Erythroblast (primary cell): ENCODE measurements around the gene GLP2R.

Experiments used
- DNase-seq, 2 experiments: peaks; one replicate each; lab custom pipeline; 2025; lab: John Stamatoyannopoulos, UW
- GATA1 ChIP-seq: IDR thresholded peaks from 2 replicates; pipeline ENCODE4 v1.6.1; 2011; ENCODE audit warnings: low read depth, mild to moderate bottlenecking, control low read depth, low read length, moderate library complexity
- POLR2A ChIP-seq: IDR thresholded peaks from 2 replicates; pipeline ENCODE4 v1.6.1; 2011; ENCODE audit warnings: mild to moderate bottlenecking, low read length

Gene GLP2R

DNA sequence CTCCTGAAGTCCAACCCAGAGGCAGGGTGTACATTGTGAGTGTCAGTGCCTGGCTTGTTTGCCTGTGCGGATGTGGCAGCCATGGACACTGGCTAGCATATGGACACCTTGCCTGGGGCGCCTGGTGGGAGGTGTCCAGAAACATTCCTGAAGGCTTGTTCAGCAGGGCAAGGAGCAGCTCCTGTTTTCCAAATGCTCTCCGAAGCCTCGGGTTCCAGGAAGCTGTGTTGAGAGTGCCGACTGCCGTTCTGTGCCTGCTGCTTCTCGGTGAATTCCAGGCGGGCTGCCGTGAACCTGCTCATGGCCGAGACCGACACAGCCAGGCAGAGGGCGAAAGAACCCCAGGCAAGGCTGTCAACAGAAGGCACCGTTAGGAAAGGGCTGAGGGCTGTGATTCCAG lies 23.4 kb upstream of the GLP2R start:
- DNase-seq = no peak
- TF ChIP-seq GATA1 (no peak), POLR2A (no peak)

DNA sequence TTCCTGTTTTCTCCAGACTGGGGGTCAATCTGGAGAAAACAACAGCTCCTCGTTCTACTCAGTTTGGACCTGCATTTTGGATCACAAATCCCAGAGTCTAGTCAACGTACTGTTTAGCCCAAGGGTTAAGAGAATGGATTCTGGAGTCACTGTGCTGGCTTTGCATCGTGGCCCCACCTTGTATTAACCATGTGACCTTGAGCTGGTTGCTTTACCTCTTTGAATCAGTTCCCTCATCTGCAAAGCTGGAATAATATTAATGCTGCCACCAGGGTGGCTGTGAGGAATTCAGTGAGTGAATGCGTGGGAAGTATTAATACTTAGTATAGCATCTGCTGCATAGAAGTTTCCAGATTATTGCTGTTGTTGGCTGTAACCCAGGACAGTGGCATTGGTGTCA lies 23.0 kb upstream of the GLP2R start:
- TF ChIP-seq POLR2A = no peak
- no peak for TF ChIP-seq GATA1
- DNase-seq = no peak

DNA sequence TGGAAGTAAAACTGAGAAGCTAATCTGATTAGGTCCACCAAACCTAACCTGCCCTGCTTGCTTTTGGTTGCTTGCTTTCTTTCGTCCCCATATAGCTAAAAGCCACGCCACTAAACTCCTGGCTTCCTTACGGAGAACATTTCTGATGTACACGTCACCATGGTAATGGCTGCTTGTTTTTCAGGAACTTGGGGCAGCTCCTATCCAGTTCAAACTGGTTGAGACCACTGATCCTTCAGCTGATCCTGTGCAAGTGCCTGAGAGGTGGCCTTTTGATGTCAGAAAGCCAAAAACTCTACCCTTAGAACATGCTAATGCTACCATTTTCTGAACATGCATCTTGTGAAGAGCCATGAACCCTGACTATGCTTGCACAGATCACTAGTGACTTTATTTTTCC lies 20.0 kb upstream of the GLP2R start:
- DNase-seq = no peak
- TF ChIP-seq GATA1 (no peak), POLR2A (no peak)

DNA sequence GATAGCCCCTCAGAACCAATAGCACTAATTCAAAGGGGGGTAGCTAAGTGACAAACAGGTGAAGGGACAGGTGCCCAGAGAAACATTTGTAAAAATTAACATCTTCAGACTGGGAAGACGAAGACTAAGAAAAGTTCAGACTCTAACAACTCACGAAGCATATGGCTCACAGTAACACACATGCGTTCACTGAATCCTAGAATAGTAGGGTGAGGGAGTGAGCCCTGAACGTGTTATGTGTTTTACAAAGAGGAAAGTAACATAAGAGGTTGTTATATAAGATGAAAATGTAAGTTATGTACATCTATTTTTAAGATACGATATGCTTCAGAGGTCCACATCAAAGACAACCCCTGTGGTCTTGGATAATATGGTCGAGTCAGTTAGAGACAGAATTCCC lies 19.0 kb upstream of the GLP2R start:
- no peak for DNase-seq
- TF ChIP-seq POLR2A (no peak), GATA1 (no peak)

DNA sequence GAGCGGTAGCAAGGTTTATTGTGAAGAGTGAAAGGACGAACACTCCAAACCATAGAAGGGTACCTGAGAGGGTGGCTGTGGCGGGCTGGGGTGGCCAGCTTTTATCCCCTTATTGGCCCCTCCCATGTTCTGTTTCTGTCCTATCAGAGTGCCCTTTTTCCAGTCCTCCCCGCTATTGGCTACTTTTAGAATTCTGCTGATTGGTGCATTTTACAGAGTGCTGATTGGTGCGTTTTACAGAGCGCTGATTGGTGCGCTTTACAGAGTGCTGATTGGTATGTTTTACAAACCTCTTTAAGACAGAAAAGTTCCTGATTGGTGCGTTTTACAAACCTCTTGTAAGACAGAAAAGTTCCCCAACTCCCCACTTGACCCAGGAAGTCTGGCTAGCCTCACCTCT lies 16.3 kb upstream of the GLP2R start:
- no peak for TF ChIP-seq GATA1
- no peak for TF ChIP-seq POLR2A

DNA sequence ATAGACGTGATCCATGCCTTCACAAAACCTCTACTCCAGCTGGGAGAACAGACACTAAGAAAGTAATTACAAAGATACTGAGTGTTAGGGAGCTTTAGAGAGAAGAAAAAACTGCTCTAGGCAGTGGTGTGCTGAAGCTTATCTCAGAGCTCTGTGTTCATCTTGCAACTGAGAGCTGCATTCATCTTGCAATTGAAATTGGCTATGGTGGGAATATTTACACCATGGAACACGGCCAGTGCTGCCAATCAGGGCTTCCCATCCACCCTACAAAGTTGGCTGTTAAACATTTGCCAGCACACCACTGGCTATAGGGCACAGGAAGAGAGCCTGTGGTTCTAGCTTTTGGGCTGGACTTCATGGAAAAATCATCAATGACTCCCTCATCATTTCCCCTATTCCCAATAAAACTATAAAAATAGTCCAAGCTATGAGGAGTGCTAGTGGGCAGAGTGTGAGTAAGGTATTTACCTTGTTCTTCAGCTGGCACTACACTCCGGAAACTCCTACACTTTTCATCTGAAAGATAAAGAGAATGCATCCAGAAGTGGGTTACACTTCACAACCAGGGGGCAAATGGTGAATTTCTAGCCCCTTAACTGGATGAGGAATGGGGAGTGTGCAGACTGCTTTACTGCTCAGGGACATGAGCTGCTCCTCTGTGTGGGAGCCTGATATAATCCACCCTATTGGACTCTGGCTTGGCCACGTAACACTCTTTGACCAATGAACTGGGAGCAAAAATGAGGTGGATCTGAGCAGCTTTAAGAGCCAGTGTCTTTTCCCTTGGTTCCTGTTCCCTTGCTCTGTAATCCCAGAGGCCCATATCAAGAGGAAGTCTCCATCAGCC lies 15.4 kb upstream of the GLP2R start:
- no peak for DNase-seq
- TF ChIP-seq GATA1 = no peak
- TF ChIP-seq POLR2A = no peak

More for the DNA sequence above, 16.3 kb upstream of the GLP2R start:
- DNase-seq = no peak

DNA sequence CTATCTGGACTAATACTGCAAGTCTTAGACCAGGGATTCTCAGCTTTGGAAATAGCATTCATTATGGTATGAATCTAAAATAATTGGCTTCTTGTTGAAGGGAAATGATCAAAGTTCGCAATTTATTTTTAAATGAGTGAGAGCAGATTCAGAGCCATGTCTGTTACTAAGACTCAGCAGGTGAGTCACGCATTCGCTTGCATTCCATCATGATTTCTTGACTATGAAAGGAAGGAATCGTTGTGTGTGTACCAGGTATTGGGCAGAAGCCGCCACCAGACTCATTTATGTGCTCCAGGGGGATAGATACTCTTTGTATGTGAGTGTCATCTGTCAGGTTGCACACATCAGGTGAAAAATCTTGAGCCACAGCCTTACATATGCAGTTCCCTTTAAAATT lies 14.6 kb upstream of the GLP2R start:
- no peak for TF ChIP-seq GATA1
- no peak for TF ChIP-seq POLR2A

DNA sequence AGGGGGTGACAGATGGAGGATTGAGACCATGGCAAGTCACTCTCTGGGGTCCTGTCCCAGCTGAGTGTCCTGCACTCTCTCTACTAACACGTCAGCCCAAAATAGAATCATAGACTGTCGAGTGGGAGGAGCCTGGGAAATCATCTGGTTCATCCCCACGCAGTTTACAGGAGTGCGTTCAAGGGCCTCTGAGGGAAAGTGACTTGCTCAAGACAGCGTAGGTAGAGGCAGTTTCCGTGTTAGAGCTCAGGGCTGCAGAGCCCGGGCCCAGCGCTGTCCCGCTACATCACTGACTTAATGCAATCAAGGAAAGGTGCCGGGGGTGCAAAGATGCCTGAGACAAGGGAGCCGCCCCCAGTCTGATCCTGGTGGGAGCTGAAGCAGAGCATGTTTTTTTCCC lies 14.2 kb upstream of the GLP2R start:
- TF ChIP-seq GATA1 = no peak
- DNase-seq = no peak

More for the DNA sequence above, 14.6 kb upstream of the GLP2R start:
- no peak for DNase-seq

DNA sequence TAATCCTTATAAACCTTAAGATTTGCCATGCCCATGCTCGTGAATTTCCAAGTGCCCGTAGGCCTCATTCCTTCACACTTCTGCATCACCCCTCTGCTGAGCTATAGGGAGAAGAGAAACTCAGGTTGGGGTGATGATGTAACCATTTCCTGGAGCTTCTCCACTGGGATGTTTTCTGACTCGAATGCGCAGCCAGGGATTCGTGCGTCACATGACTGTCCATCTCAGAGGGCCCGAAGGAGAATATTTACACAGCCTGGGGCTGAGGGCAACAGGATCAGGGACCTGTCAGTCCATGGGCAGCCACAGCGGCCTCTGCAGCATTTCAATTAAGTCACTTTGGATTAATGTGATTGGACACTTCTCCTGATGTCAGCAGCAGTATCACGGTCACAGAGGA lies 12.6 kb upstream of the GLP2R start:
- no peak for DNase-seq
- TF ChIP-seq POLR2A = no peak
- TF ChIP-seq GATA1 = no peak

DNA sequence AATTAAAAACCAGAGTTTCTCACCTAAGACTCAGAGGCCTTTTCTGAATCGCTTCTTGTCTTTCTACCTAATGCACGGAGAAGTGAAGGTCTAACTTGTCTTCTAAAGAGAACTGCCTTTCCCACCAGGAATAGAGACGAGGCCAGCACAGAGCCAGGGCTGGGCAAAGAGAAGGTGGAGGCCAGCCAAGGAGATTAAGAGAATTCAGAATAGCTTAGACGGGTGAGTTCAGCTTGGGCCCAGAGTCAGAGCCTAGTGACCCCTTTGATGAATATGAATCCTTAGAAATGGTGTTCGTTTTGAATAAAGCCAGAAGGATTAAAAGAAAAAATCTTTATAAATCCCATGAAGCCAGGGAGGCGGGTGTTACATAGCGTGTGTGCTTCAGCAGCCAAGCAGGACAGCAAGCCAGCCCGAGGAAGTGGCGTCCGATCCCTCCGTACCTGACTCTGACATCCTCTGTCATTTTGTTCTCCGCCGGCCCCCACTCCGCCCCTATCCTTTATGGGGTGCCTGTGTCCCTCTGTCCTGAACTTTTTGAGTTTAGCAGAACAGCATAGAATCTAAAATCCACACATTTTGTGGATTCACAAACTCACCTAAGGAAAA lies 11.3 kb upstream of the GLP2R start:
- TF ChIP-seq GATA1 (no peak), POLR2A (no peak)

DNA sequence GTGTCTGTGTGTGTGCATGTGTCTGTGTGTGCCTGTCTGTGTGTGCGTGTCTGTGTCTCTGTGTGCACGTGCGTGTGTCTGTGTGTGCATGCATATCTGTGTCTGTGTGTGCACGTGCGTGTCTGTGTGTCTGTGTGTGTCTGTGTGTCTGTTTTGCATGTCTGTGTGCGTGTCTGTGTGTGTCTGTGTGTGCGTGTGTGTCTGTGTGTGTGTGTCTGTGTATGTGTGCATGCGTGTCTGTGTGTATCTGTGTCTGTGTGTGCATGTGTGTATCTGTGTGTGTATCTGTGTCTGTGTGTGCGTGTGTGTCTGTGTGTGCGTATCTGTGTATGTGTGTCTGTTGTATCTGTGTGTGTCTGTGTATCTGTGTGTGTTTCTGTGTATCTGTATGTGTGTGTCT lies 9.3 kb upstream of the GLP2R start:
- TF ChIP-seq GATA1 (no peak), POLR2A (no peak)

More for the DNA sequence above, 11.3 kb upstream of the GLP2R start:
- DNase-seq = no peak

DNA sequence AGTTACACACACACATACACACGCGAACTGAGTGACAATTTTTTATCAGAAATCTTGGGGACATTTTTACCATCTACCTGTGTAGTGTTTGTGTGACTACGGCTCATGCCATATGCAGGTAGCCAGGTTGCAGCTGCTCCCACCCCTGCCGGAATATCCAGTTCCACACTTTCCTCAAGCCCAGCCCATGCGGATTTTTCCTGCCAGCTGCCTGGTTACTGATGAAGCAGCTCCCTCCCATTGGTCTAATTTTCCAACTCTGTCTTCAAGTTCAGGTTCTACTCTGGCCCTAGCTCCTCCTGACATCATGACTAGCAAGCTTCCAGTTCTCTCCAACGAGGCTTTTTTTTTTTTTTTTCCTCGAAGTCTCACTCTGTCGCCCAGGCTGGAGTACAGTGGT lies 8.6 kb upstream of the GLP2R start:
- no peak for DNase-seq
- TF ChIP-seq GATA1 (no peak), POLR2A (no peak)

More for the DNA sequence above, 9.3 kb upstream of the GLP2R start:
- no peak for DNase-seq

DNA sequence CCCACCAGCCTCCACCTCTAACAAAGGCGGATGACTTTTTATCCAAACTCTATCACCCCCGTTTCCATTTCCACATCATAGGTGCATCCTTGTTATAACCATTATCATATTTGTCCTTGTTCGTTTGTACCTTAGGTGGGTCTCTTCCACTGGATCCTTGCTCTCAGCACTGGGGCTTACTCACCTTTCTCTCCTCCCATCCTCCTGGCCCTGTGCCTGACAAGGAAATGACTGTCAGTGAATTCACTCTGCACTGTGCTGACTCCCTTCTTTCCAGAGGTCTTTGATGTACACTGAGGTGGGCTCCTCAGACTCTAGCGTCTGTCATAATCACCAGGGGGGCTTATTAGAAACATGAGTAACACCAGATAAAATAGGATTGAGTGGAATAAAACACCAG lies 7.0 kb upstream of the GLP2R start:
- TF ChIP-seq GATA1 = no peak
- no peak for TF ChIP-seq POLR2A
- DNase-seq = no peak

DNA sequence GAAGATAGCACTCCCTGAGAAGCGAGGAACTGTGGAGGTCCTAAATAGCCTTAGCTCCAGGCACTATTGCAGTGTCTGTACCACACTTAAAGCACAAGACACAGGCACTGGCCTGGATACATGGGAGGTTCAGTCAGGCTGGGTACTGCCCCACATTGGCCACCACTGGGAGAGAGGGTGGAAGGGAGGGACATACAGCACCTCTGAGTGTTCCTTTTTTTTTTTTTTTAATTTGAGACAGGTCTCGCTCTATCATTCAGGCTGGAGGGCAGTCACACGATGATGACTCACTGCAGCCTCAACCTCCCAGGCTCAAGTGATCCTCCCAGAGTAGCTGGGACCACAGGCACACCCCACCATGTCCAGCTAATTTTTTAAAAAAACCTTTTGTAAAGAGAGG lies 5.3 kb upstream of the GLP2R start:
- TF ChIP-seq POLR2A = no peak
- no peak for TF ChIP-seq GATA1
- no peak for DNase-seq
